NT2/D1 (cell line): ENCODE measurements around the gene NUDT7.

Experiments used
- DNase-seq: peaks from one replicate; pipeline ENCODE4 v3.0.0-alpha.2; 2011; ENCODE audit warnings: low read depth, low spot score
- H3K27me3 ChIP-seq: 2 replicates; pipeline ENCODE4 v1.6.0; 2011; ENCODE audit warnings: mild to moderate bottlenecking; ENCODE audit not compliant: insufficient read length, insufficient read depth
- H3K36me3 ChIP-seq: 2 replicates; pipeline ENCODE4 v1.6.1; 2011; ENCODE audit warnings: mild to moderate bottlenecking, low read length, mixed read lengths; ENCODE audit not compliant: insufficient read depth, insufficient read length
- H3K4me1 ChIP-seq: 2 replicates; pipeline ENCODE4 v1.5.1; 2011; ENCODE audit not compliant: insufficient read depth, insufficient read length
- H3K4me3 ChIP-seq: 2 replicates; pipeline ENCODE4 v1.5.1; 2011; ENCODE audit warnings: low read depth; ENCODE audit not compliant: insufficient read length
- H3K9ac ChIP-seq: 2 replicates; pipeline ENCODE4 v1.6.0; 2011; ENCODE audit warnings: low read depth; ENCODE audit not compliant: insufficient read length
- H3K9me3 ChIP-seq: 2 replicates; pipeline ENCODE4 v1.5.1; 2011; ENCODE audit warnings: mild to moderate bottlenecking, low read length; ENCODE audit not compliant: insufficient read depth
- SUZ12 ChIP-seq: IDR thresholded peaks from 2 replicates; pipeline ENCODE4 v1.6.1; 2011; ENCODE audit not compliant: insufficient read length, insufficient read depth; ENCODE audit errors: extremely low read depth
- YY1 ChIP-seq: IDR thresholded peaks from 2 replicates; pipeline ENCODE4 v1.6.1; 2011; ENCODE audit not compliant: insufficient read length, insufficient read depth
- ZNF274 ChIP-seq: IDR thresholded peaks from 2 replicates; pipeline ENCODE4 v1.6.1; 2011; ENCODE audit warnings: mild to moderate bottlenecking, low read depth, low read length

NUDT7 gene

GRCh38 chr16:77729951-77730350 lies 7.6 kb downstream of the NUDT7 start:
- no peak for DNase-seq
- TF ChIP-seq ZNF274 (no peak), YY1 (no peak), SUZ12 (no peak)
- no peaks in the 10 kb centered on the region for H3K4me1 ChIP-seq
- H3K9ac ChIP-seq, result no peak overlapping the region
- H3K9me3 ChIP-seq, result no peaks in the 10 kb centered on the region; the same call in 1 of the 2 replicates
- H3K36me3 ChIP-seq, result peaks cover 9% of the 10 kb centered on the region
- H3K27me3 ChIP-seq, result no peaks in the 10 kb centered on the region
- no peak overlapping the region for H3K4me3 ChIP-seq

GRCh38 chr16:77732241-77732946 lies 10.1 kb downstream of the NUDT7 start:
- H3K4me1 ChIP-seq, result no peaks in the 10 kb centered on the region
- H3K27me3 ChIP-seq, result no peaks in the 10 kb centered on the region
- DNase-seq, result no peak
- no peaks in the 10 kb centered on the region for H3K9me3 ChIP-seq
- H3K9ac ChIP-seq, result no peak overlapping the region
- H3K4me3 ChIP-seq, result no peak overlapping the region
- H3K36me3 ChIP-seq, result no peaks in the 10 kb centered on the region
- no peak for TF ChIP-seq ZNF274
- no peak for TF ChIP-seq SUZ12
- no peak for TF ChIP-seq YY1

GRCh38 chr16:77736879-77737278 lies 14.6 kb downstream of the NUDT7 start:
- no peak overlapping the region for H3K4me3 ChIP-seq
- H3K27me3 ChIP-seq, result no peaks in the 10 kb centered on the region
- no peaks in the 10 kb centered on the region for H3K36me3 ChIP-seq
- H3K9me3 ChIP-seq, result no peaks in the 10 kb centered on the region
- no peaks in the 10 kb centered on the region for H3K4me1 ChIP-seq
- no peak overlapping the region for H3K9ac ChIP-seq
- TF ChIP-seq SUZ12 (no peak), ZNF274 (no peak), YY1 (no peak)
- DNase-seq, result no peak

- TF ChIP-seq SUZ12 (no peak), YY1 (no peak), ZNF274 (no peak)
- Histone ChIP-seq H3K4me3 (no peak overlapping the region), H3K27me3 (no peaks in the 10 kb centered on the region), H3K9me3 (no peaks in the 10 kb centered on the region), H3K9ac (no peak overlapping the region), H3K36me3 (no peaks in the 10 kb centered on the region), H3K4me1 (no peaks in the 10 kb centered on the region)
- DNase-seq, result no peak
These were observed 16.6 kb downstream of the NUDT7 start for GRCh38 chr16:77738706-77739558.

GRCh38 chr16:77739559-77739892 lies 17.2 kb downstream of the NUDT7 start:
- Histone ChIP-seq H3K4me3 (no peak overlapping the region), H3K4me1 (no peaks in the 10 kb centered on the region), H3K9me3 (no peaks in the 10 kb centered on the region), H3K27me3 (no peaks in the 10 kb centered on the region), H3K36me3 (no peaks in the 10 kb centered on the region), H3K9ac (no peak overlapping the region)
- no peak for DNase-seq
- TF ChIP-seq SUZ12 (no peak), YY1 (no peak), ZNF274 (no peak)

- no peaks in the 10 kb centered on the region for H3K36me3 ChIP-seq
- H3K9me3 ChIP-seq, result no peaks in the 10 kb centered on the region
- no peak overlapping the region for H3K9ac ChIP-seq
- H3K27me3 ChIP-seq, result no peaks in the 10 kb centered on the region
- TF ChIP-seq YY1 (no peak), ZNF274 (no peak), SUZ12 (no peak)
- no peak for DNase-seq
- H3K4me1 ChIP-seq, result no peaks in the 10 kb centered on the region
- no peak overlapping the region for H3K4me3 ChIP-seq
These were observed 21.8 kb downstream of the NUDT7 start for GRCh38 chr16:77744141-77744540.

- H3K9ac ChIP-seq, result no peak overlapping the region
- H3K27me3 ChIP-seq, result no peaks in the 10 kb centered on the region
- no peaks in the 10 kb centered on the region for H3K9me3 ChIP-seq
- H3K4me1 ChIP-seq, result no peaks in the 10 kb centered on the region
- no peak overlapping the region for H3K4me3 ChIP-seq
- no peak for TF ChIP-seq SUZ12
- no peak for TF ChIP-seq ZNF274
- no peak for TF ChIP-seq YY1
- DNase-seq, result no peak
- no peaks in the 10 kb centered on the region for H3K36me3 ChIP-seq
These were observed 23.7 kb downstream of the NUDT7 start for GRCh38 chr16:77745972-77746371.
